Sigmoid colon (tissue), 7 donors: ENCODE data around the gene PPIP5K2. TPM values are rescaled to one million over a fixed set of nuclear protein-coding genes. Genes with fewer than 3 reads are reported as not detected.

Experiments
- DNase-seq: peaks from one replicate; pipeline ENCODE4 v3.0.0-alpha.2; 2019
- H3K27ac ChIP-seq, 4 donors: fragments of 200-600 bp; sonication (generic); one replicate each; pipeline ENCODE4 v1.5.1; 2016 to 2019; ENCODE audit warnings: mild to moderate bottlenecking in 1 of 4
- H3K27me3 ChIP-seq, 3 donors: fragments of 200-600 bp; sonication (generic); one replicate each; pipeline ENCODE4 v1.5.1; 2019; ENCODE audit warnings: mild to moderate bottlenecking in 1 of 3
- H3K36me3 ChIP-seq, 4 donors: fragments of 200-600 bp; sonication (generic); one replicate each; pipeline ENCODE4 v1.5.1; 2016 to 2019
- H3K4me1 ChIP-seq, 4 donors: fragments of 200-600 bp; sonication (generic); one replicate each; pipeline ENCODE4 v1.5.1; 2017 to 2019
- H3K4me3 ChIP-seq, 4 donors: fragments of 200-600 bp; sonication (generic); one replicate each; pipeline ENCODE4 v1.5.1; 2017 to 2019; ENCODE audit warnings: mild to moderate bottlenecking in 2 of 4, moderate library complexity in 1 of 4
- H3K9me3 ChIP-seq, 4 donors: fragments of 200-600 bp in 3 of 4; sonication (generic) in 3 of 4; one replicate each; pipeline versions ENCODE4 v1.5.1 to v1.6.1; 2013 to 2019
- EP300 ChIP-seq, 4 donors: sonication (generic); formaldehyde crosslinking; IDR thresholded peaks; one replicate each; pipeline ENCODE4 v1.6.1; 2017; ENCODE audit warnings: antibody characterized with exemption in 4 of 4
- POLR2A ChIP-seq, 2 donors: fragments of 450-650 bp; IDR thresholded peaks; one replicate each; pipeline ENCODE4 v1.6.1; 2016; ENCODE audit warnings: antibody characterized with exemption in 2 of 2, mild to moderate bottlenecking in 2 of 2, moderate library complexity in 2 of 2
- POLR2AphosphoS5 ChIP-seq, 4 donors: sonication (generic); formaldehyde crosslinking; IDR thresholded peaks; one replicate each; pipeline ENCODE4 v1.6.1; 2017; ENCODE audit warnings: antibody characterized with exemption in 4 of 4
- WGBS, 2 donors: extraction: QIAGEN DNeasy Blood & Tissue Kit; methylation state at CpG; one replicate each; pipeline ENCODE4 v1.1.7; 2013; 5-methylcytosine and 5-hydroxymethylcytosine counted together
- intact Hi-C: fragments of 100-400 bp; cut with DNase I; formaldehyde crosslinking; loops from one replicate; pipeline ENCODE4 v1.15.1; 2023
- polyA plus RNA-seq, 3 donors: library from polyadenylated mRNA; stranded (reverse); fragments of 200-250 nt; gene quantifications; one replicate each; pipeline ENCODE4 v1.2.3, GENCODE V29; 2013
- total RNA-seq, 4 donors: library from RNA; depleted of rRNA; stranded (reverse); fragments of >200 nt; gene quantifications; one replicate each; pipeline ENCODE4 v1.1.0, GENCODE V29; 2016
- TF ChIP-seq, protein P1 (sequence below), 4 experiments: fragments of 450-650 bp in 3 of 4; fragments of 200-600 bp in 1 of 4; IDR thresholded peaks; one replicate each; pipeline ENCODE4 v1.5.1; 2016 to 2019; ENCODE audit warnings: antibody characterized with exemption in 4 of 4, mild to moderate bottlenecking in 3 of 4, moderate library complexity in 2 of 4
- donor health status: healthy with polysubstance abuse.
- donor health status: Bipolar disorder and iron deficiency.
- donor health status: healthy.

PPIP5K2 gene
- total and polyA plus RNA-seq, 7 donors = 20.4 to 34.1 (median 22.8) TPM

DNA sequence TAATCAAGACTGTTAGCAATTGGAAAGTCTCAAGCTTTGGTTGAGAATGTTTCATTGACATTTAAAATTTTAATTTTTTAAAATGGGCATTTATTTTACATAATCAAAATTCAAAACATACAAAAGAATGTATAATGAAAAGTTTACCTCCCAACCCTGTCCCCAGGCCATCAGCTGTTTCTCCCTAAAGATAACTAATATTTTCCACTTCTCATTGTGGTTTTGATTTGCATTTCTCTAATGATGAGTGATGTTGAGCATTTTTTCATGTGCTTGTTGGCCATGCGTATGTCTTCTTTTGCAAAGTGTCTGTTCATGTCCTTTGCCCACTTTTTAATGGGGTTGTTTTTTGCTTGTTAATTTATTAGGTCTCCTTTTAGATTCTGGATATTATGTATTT lies 127.0 kb downstream of the PPIP5K2 start:
- H3K27ac ChIP-seq = no peak overlapping the region
- H3K36me3 ChIP-seq = no peaks in the 10 kb centered on the region
- H3K9me3 ChIP-seq = no peaks in the 10 kb centered on the region
- H3K4me1 ChIP-seq = peaks cover 0 to 7% (median 0%) of the 10 kb centered on the region in 4 donors
- H3K27me3 ChIP-seq = no peaks in the 10 kb centered on the region
- no peak for TF ChIP-seq EP300 (IDR thresholded peaks at IDR 0.05)
- no peak for TF ChIP-seq POLR2AphosphoS5 (IDR thresholded peaks at IDR 0.05)
- no peak for TF ChIP-seq POLR2A (IDR thresholded peaks at IDR 0.05)
- TF ChIP-seq, protein P1, sequence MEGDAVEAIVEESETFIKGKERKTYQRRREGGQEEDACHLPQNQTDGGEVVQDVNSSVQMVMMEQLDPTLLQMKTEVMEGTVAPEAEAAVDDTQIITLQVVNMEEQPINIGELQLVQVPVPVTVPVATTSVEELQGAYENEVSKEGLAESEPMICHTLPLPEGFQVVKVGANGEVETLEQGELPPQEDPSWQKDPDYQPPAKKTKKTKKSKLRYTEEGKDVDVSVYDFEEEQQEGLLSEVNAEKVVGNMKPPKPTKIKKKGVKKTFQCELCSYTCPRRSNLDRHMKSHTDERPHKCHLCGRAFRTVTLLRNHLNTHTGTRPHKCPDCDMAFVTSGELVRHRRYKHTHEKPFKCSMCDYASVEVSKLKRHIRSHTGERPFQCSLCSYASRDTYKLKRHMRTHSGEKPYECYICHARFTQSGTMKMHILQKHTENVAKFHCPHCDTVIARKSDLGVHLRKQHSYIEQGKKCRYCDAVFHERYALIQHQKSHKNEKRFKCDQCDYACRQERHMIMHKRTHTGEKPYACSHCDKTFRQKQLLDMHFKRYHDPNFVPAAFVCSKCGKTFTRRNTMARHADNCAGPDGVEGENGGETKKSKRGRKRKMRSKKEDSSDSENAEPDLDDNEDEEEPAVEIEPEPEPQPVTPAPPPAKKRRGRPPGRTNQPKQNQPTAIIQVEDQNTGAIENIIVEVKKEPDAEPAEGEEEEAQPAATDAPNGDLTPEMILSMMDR (IDR thresholded peaks at IDR 0.05) = no peak
- no peak overlapping the region for H3K4me3 ChIP-seq
- WGBS, 2 donors = 89 to 93% methylated on average over 1 of the region's 1 CpG
- intact Hi-C loops = no loop called here
- DNase-seq = no peak

DNA sequence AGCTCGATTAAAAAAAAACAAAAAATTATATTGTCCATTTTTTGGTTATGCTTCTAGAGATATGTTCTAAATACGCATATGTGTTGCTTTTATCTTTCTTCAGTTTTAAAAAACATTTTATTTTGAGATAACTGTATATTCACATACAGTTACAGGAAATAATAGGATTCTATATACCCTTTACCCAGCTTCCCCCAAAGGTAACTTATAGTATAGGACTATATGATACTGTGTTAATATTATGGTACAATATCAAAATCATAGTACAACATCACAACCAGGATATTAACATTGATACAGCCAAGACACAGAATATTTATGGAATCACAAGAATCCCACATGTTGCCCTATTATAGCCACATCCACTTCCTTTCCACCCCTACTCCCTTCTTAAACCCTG lies 129.0 kb downstream of the PPIP5K2 start:
- no peak overlapping the region for H3K27ac ChIP-seq
- peaks cover 0 to 7% (median 0%) of the 10 kb centered on the region in 4 donors for H3K4me1 ChIP-seq
- no peaks in the 10 kb centered on the region for H3K27me3 ChIP-seq
- no peaks in the 10 kb centered on the region for H3K36me3 ChIP-seq
- DNase-seq = no peak
- TF ChIP-seq EP300 (IDR thresholded peaks at IDR 0.05) (no peak), POLR2AphosphoS5 (IDR thresholded peaks at IDR 0.05) (no peak), POLR2A (IDR thresholded peaks at IDR 0.05) (no peak)
- TF ChIP-seq, protein P1 (IDR thresholded peaks at IDR 0.05) = no peak
- H3K9me3 ChIP-seq = no peaks in the 10 kb centered on the region
- WGBS, 2 donors = 97% methylated on average over 2 of the region's 2 CpGs
- intact Hi-C loops = no loop called here
- H3K4me3 ChIP-seq = no peak overlapping the region

DNA sequence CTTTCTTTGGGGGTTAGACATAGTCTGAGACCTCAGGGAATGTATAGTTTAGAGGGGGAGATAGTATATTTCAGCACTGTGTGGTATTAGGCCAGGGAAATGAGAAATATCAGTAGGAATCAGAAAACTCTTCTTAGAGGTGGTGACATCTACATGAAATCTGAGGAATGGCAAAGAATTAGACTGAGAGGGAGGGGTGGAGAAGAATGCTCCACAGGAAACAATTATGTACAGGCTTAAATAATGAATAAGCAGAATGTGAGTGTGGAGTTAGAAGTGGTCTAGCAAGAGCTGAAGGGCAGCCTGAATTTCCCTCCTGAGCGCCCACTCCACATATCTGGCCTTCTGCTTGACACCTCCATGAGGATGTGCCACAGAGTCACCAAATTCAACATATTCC lies 134.8 kb downstream of the PPIP5K2 start:
- Histone ChIP-seq H3K4me1 (peaks cover 0 to 11% (median 0%) of the 10 kb centered on the region in 4 donors), H3K9me3 (no peaks in the 10 kb centered on the region), H3K27me3 (no peaks in the 10 kb centered on the region), H3K4me3 (no peak overlapping the region), H3K27ac (no peak overlapping the region), H3K36me3 (no peaks in the 10 kb centered on the region)
- WGBS, 2 donors = 43 to 98% methylated on average over 1 of the region's 1 CpG
- no peak for DNase-seq
- intact Hi-C loops = no loop called here
- no peak for TF ChIP-seq POLR2AphosphoS5 (IDR thresholded peaks at IDR 0.05)
- no peak for TF ChIP-seq EP300 (IDR thresholded peaks at IDR 0.05)
- TF ChIP-seq, protein P1 (IDR thresholded peaks at IDR 0.05) = no peak

DNA sequence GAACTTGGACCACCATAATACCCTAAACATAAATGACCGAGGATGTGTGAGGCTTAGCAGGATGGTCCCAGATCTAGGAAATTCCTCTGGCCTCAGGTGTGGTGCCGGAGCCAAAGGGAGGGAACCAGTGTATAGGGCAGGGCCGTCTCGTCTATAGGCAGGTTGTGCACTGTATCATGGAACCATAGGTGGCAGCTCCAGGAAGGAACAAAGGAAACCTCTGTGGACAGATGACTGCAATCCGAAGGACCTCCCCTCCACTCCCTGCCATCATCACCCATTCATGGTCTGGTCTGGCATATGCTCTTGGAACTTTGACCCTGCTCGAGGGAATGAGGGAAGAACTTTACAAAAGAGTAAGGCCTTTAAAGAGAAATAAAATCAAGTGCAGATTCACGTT lies 135.6 kb downstream of the PPIP5K2 start:
- no peak for DNase-seq
- H3K36me3 ChIP-seq = no peaks in the 10 kb centered on the region
- 32 to 78% methylated on average over 7 of the region's 7 CpGs for WGBS, 2 donors
- TF ChIP-seq POLR2A (IDR thresholded peaks at IDR 0.05) (no peak), POLR2AphosphoS5 (IDR thresholded peaks at IDR 0.05) (no peak), EP300 (IDR thresholded peaks at IDR 0.05) (no peak)
- TF ChIP-seq, protein P1 (IDR thresholded peaks at IDR 0.05) = no peak
- intact Hi-C loops = no loop called here
- H3K27ac ChIP-seq = no peak overlapping the region
- no peak overlapping the region for H3K4me3 ChIP-seq
- peaks cover 0 to 19% (median 4%) of the 10 kb centered on the region in 4 donors for H3K4me1 ChIP-seq
- H3K9me3 ChIP-seq = no peaks in the 10 kb centered on the region
- H3K27me3 ChIP-seq = no peaks in the 10 kb centered on the region

DNA sequence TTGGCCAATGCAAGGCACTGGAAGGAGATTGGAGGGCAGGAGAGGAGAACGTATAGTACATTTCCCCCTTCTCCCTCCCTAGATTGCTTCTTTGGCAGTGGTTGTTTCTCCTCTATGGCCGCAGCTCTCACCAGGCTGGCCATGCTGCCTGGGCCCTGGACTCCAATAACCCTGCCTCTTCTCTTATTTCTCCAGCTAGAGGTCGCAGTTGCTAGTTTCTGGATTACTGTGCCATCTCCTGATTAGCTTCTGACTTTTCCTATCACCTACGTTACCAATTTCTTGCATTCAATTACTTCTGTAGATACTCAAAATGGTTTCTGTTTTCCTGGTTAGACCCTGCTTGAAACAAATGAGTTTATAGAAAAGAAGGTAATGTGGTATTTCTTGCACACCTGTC lies 136.1 kb downstream of the PPIP5K2 start:
- peaks cover 0 to 23% (median 9%) of the 10 kb centered on the region in 4 donors for H3K4me1 ChIP-seq
- no peak for TF ChIP-seq POLR2AphosphoS5 (IDR thresholded peaks at IDR 0.05)
- no peak for TF ChIP-seq POLR2A (IDR thresholded peaks at IDR 0.05)
- TF ChIP-seq, protein P1 (IDR thresholded peaks at IDR 0.05) = no peak
- TF ChIP-seq EP300 (IDR thresholded peaks at IDR 0.05) = no peak
- H3K9me3 ChIP-seq = no peaks in the 10 kb centered on the region
- no peaks in the 10 kb centered on the region for H3K36me3 ChIP-seq
- intact Hi-C loops = no loop called here
- no peak overlapping the region for H3K4me3 ChIP-seq
- 72 to 86% methylated on average over 4 of the region's 4 CpGs for WGBS, 2 donors
- no peak for DNase-seq
- H3K27me3 ChIP-seq = no peaks in the 10 kb centered on the region
- no peak overlapping the region for H3K27ac ChIP-seq
